Skin epidermis (tissue), 12 donors: ENCODE measurements around the gene MANF.

ENCODE experiments used
- H3K27ac ChIP-seq, 21 experiments: fragments of 200-600 bp; sonication (generic) in 11 of 21; one replicate each; pipeline ENCODE4 v1.5.0; 2020; ENCODE audit warnings: mild to moderate bottlenecking in 3 of 21, inconsistent platforms in 2 of 21, moderate library complexity in 2 of 21
- H3K4me3 ChIP-seq, 7 experiments: fragments of 200-600 bp; sonication (generic) in 2 of 7; one replicate each; pipeline ENCODE4 v1.5.0; 2020; ENCODE audit warnings: inconsistent platforms in 2 of 7, mild to moderate bottlenecking in 2 of 7, moderate library complexity in 1 of 7

MANF gene

GRCh38 chr3:51387281-51387680, 2.2 kb downstream of the MANF start:
- Histone ChIP-seq H3K27ac (peak overlapping the region in 15 of 21 experiments; percentile 2 to 96 (median 83)), H3K4me3 (peak overlapping the region in 2 of 7 experiments; percentile 63 to 64)

GRCh38 chr3:51388286-51389029, 3.4 kb downstream of the MANF start:
- Histone ChIP-seq H3K27ac (peak overlapping the region in 16 of 21 experiments; percentile 10 to 96 (median 51)), H3K4me3 (peak overlapping the region in 2 of 7 experiments; percentile 6 to 7)

- H3K4me3 ChIP-seq = no peak overlapping the region
- peak overlapping the region in 12 of 21 experiments; percentile 6 to 96 (median 44) for H3K27ac ChIP-seq
Measured at GRCh38 chr3:51389423-51390183, 4.5 kb downstream of the MANF start.

GRCh38 chr3:51390246-51391074, 5.4 kb downstream of the MANF start:
- H3K4me3 ChIP-seq = peak overlapping the region; percentile 54 to 84 (median 76)
- H3K27ac ChIP-seq = peak overlapping the region in 20 of 21 experiments; percentile 6 to 98 (median 91)

GRCh38 chr3:51391075-51391565, 6.0 kb downstream of the MANF start, which contains the start of gene RBM15B:
RBM15B (plus strand) TSS chr3:51391285; CDS start chr3:51391400, 115 bp downstream.
- Histone ChIP-seq H3K4me3 (peak within 1 kb of the TSS; percentile 54 to 84 (median 76)), H3K27ac (peak within 1 kb of the TSS; percentile 77 to 98 (median 93))

GRCh38 chr3:51391566-51392354, 6.7 kb downstream of the MANF start:
- H3K27ac ChIP-seq = peak overlapping the region; percentile 77 to 98 (median 93)

GRCh38 chr3:51392355-51393133, 7.5 kb downstream of the MANF start:
- Histone ChIP-seq H3K4me3 (peak overlapping the region; percentile 54 to 84 (median 76)), H3K27ac (peak overlapping the region in 17 of 21 experiments; percentile 79 to 98 (median 93))

More at GRCh38 chr3:51391566-51392354, 6.7 kb downstream of the MANF start:
- peak overlapping the region; percentile 54 to 84 (median 76) for H3K4me3 ChIP-seq

GRCh38 chr3:51393134-51393495, 8.0 kb downstream of the MANF start:
- Histone ChIP-seq H3K27ac (peak overlapping the region in 2 of 21 experiments; percentile 87 to 96), H3K4me3 (no peak overlapping the region)

- Histone ChIP-seq H3K27ac (no peak overlapping the region), H3K4me3 (no peak overlapping the region)
Measured at GRCh38 chr3:51393564-51393963, 8.5 kb downstream of the MANF start.

GRCh38 chr3:51394541-51394940, 9.4 kb downstream of the MANF start:
- no peak overlapping the region for H3K4me3 ChIP-seq
- no peak overlapping the region for H3K27ac ChIP-seq

GRCh38 chr3:51395493-51396213, 10.6 kb downstream of the MANF start:
- Histone ChIP-seq H3K27ac (no peak overlapping the region), H3K4me3 (no peak overlapping the region)

GRCh38 chr3:51396401-51396800, 11.3 kb downstream of the MANF start:
- Histone ChIP-seq H3K27ac (peak overlapping the region in 1 of 21 experiments; percentile 27), H3K4me3 (no peak overlapping the region)

- H3K27ac ChIP-seq = peak overlapping the region in 2 of 21 experiments; percentile 3 to 27
- H3K4me3 ChIP-seq = no peak overlapping the region
Measured at GRCh38 chr3:51397392-51397791, 12.3 kb downstream of the MANF start.

GRCh38 chr3:51398595-51399310, 13.7 kb downstream of the MANF start:
- Histone ChIP-seq H3K27ac (peak overlapping the region in 2 of 21 experiments; percentile 4 to 22), H3K4me3 (no peak overlapping the region)

GRCh38 chr3:51400166-51400565, 15.1 kb downstream of the MANF start:
- Histone ChIP-seq H3K4me3 (no peak overlapping the region), H3K27ac (peak overlapping the region in 2 of 21 experiments; percentile 5 to 35)

- Histone ChIP-seq H3K27ac (peak overlapping the region in 1 of 21 experiments; percentile 12), H3K4me3 (no peak overlapping the region)
Measured at GRCh38 chr3:51401735-51402134, 16.6 kb downstream of the MANF start.

GRCh38 chr3:51403675-51404074, 18.6 kb downstream of the MANF start:
- Histone ChIP-seq H3K4me3 (no peak overlapping the region), H3K27ac (no peak overlapping the region)
